Omental fat pad (tissue), 4 donors: ENCODE measurements around the gene SRPK1. TPM values are rescaled to one million over a fixed set of nuclear protein-coding genes. Genes with fewer than 3 reads are reported as not detected.

Experiments
- ATAC-seq: fragments of 150-250 bp; one replicate; pipeline ENCODE4 v1.9.1; 2016; ENCODE audit warnings: mild to moderate bottlenecking, moderate library complexity; ENCODE audit not compliant: low FRiP score
- DNase-seq: peaks from one replicate; pipeline ENCODE4 v3.0.0-alpha.2; 2019; ENCODE audit warnings: low spot score
- CTCF ChIP-seq, 3 donors: fragments of 450-650 bp; IDR thresholded peaks; one replicate each; pipeline ENCODE4 v1.5.1; 2016 to 2017; ENCODE audit warnings: antibody characterized with exemption in 3 of 3, mild to moderate bottlenecking in 3 of 3, moderate library complexity in 2 of 3
- total RNA-seq, 4 donors: library from RNA; depleted of rRNA; stranded (reverse); fragments of >200 nt; gene quantifications; one replicate each; pipeline ENCODE4 v1.1.0, GENCODE V29; 2016

The SRPK1 gene
- total RNA-seq, 4 donors from 2014 or later = 31.1 to 66.4 (median 48.6) TPM

DNA sequence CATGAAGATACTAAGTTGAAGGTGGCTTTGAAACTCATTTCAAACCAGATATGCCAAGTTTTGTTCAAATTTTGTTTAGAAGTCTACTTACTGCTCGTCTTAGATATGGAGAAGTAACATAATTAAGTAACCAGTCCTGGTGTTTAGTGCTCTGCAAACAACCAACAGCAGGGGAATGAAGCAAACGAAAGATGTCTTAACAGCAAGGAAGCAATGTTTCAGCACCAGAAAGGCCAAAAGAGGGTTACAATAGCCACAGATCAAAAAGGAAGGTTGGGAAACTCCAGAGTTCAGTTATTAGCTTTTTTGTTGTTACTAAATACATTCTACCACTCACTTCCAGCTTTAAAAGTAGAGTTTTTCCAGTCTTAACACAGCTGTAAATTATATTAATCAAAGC, 70.7 kb downstream of the SRPK1 start:
- no peak for TF ChIP-seq CTCF (IDR thresholded peaks at IDR 0.05)
- ATAC-seq = no peak

GRCh38 chr6:35844290-35844689, 76.6 kb downstream of the SRPK1 start:
- TF ChIP-seq CTCF (IDR thresholded peaks at IDR 0.05) = no peak
- DNase-seq (no peak), ATAC-seq (no peak)

More for the DNA sequence above, 70.7 kb downstream of the SRPK1 start:
- DNase-seq = no peak

GRCh38 chr6:35842381-35842780, 78.5 kb downstream of the SRPK1 start:
- ATAC-seq (no peak), DNase-seq (no peak)
- TF ChIP-seq CTCF (IDR thresholded peaks at IDR 0.05) = no peak

GRCh38 chr6:35839019-35839418, 81.9 kb downstream of the SRPK1 start:
- DNase-seq = no peak
- TF ChIP-seq CTCF (IDR thresholded peaks at IDR 0.05) = no peak
- no peak for ATAC-seq

GRCh38 chr6:35833536-35833935, 87.4 kb downstream of the SRPK1 start:
- DNase-seq = no peak
- no peak for ATAC-seq
- no peak for TF ChIP-seq CTCF (IDR thresholded peaks at IDR 0.05)

GRCh38 chr6:35831257-35832007, 89.5 kb downstream of the SRPK1 start:
- ATAC-seq = no peak
- no peak for DNase-seq

More at GRCh38 chr6:35831257-35832007, 89.5 kb downstream of the SRPK1 start:
- no peak for TF ChIP-seq CTCF (IDR thresholded peaks at IDR 0.05)
